IPS DF 6.9 (cell line): ENCODE data around the gene RAB21.
"Not testable (repeated sequence)": the region's sequence is repeated elsewhere in the genome, so short reads cannot be mapped to it uniquely, and the experiment has no call there.

Experiments
- DNase-seq: peaks from one replicate; pipeline ENCODE4 v3.0.0-alpha.2; 2013; ENCODE audit warnings: low read depth, low spot score
- H3K27ac ChIP-seq: one replicate; pipeline ENCODE4 v1.5.1; 2013; ENCODE audit warnings: low read length, control low read depth
- H3K27me3 ChIP-seq: 2 replicates; pipeline ENCODE4 v1.6.1; 2013; ENCODE audit warnings: mild to moderate bottlenecking, low read length; ENCODE audit not compliant: control insufficient read depth, insufficient read depth
- H3K36me3 ChIP-seq: 2 replicates; pipeline ENCODE4 v1.6.1; 2013; ENCODE audit warnings: low read length; ENCODE audit not compliant: control insufficient read depth, insufficient read depth
- H3K4me1 ChIP-seq: 2 replicates; pipeline ENCODE4 v1.6.1; 2013; ENCODE audit warnings: low read length; ENCODE audit not compliant: control insufficient read depth, insufficient read depth
- H3K4me3 ChIP-seq: 2 replicates; pipeline ENCODE4 v1.5.1; 2013; ENCODE audit warnings: mild to moderate bottlenecking, low read length
- H3K9me3 ChIP-seq: 2 replicates; pipeline ENCODE4 v1.6.1; 2013; ENCODE audit warnings: low read length, inconsistent platforms; ENCODE audit not compliant: control insufficient read depth, insufficient read depth
- WGBS: extraction: QIAGEN DNeasy Blood & Tissue Kit; methylation state at CpG from one replicate; pipeline ENCODE4 v1.1.7; 2013; ENCODE audit warnings: mixed read lengths, missing lambda C conversion rate; ENCODE audit not compliant: insufficient read length, insufficient coverage; 5-methylcytosine and 5-hydroxymethylcytosine counted together

RAB21 gene

GRCh38 chr12:71799106-71799505 is 44.4 kb downstream of the RAB21 start:
- H3K36me3 ChIP-seq: no peaks in the 10 kb centered on the region
- H3K9me3 ChIP-seq: no peaks in the 10 kb centered on the region
- H3K4me3 ChIP-seq: no peak overlapping the region
- no peaks in the 10 kb centered on the region for H3K27me3 ChIP-seq
- no peak for DNase-seq
- no peak overlapping the region for H3K27ac ChIP-seq
- H3K4me1 ChIP-seq: no peaks in the 10 kb centered on the region

- H3K4me3 ChIP-seq: no peak overlapping the region
- WGBS: no CpG with 5 or more reads among the region's 3 CpGs
- no peaks in the 10 kb centered on the region for H3K27me3 ChIP-seq
- no peak overlapping the region for H3K27ac ChIP-seq
- no peak for DNase-seq
- no peaks in the 10 kb centered on the region for H3K9me3 ChIP-seq
- no peaks in the 10 kb centered on the region for H3K36me3 ChIP-seq
- no peaks in the 10 kb centered on the region for H3K4me1 ChIP-seq
These were observed 45.5 kb downstream of the RAB21 start for GRCh38 chr12:71800177-71800576.

DNA sequence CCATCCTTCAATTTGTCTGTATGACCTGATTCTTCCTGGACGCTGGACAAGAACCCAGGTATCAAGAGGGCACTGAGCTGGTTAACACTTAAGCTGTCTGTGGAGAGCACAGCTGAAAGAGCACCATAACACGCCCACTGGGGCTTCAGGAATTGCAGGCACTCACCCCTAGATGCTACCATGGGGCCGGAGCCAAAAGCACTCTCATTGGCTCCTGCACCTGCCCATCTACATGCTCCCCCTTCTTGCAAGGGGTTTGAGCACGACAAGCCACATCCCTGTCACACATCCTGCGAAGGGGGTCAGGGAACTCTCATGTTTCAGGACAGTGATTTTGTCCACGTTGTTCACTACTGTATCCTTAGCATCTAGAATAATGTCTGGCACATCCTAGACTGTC is 49.8 kb downstream of the RAB21 start:
- no peaks in the 10 kb centered on the region for H3K4me1 ChIP-seq
- H3K4me3 ChIP-seq: no peak overlapping the region
- DNase-seq: peak; percentile 33
- no peaks in the 10 kb centered on the region for H3K9me3 ChIP-seq
- no CpG with 5 or more reads among the region's 6 CpGs for WGBS
- no peak overlapping the region for H3K27ac ChIP-seq
- H3K27me3 ChIP-seq: no peaks in the 10 kb centered on the region
- H3K36me3 ChIP-seq: no peaks in the 10 kb centered on the region

- Histone ChIP-seq H3K27me3 (no peaks in the 10 kb centered on the region), H3K9me3 (no peaks in the 10 kb centered on the region), H3K4me1 (no peaks in the 10 kb centered on the region; the same call in 1 of the 2 replicates), H3K36me3 (no peaks in the 10 kb centered on the region), H3K4me3 (no peak overlapping the region), H3K27ac (no peak overlapping the region)
- no CpG with 5 or more reads among the region's 3 CpGs for WGBS
- DNase-seq: no peak
These were observed 56.3 kb downstream of the RAB21 start for GRCh38 chr12:71810921-71811320.

DNA sequence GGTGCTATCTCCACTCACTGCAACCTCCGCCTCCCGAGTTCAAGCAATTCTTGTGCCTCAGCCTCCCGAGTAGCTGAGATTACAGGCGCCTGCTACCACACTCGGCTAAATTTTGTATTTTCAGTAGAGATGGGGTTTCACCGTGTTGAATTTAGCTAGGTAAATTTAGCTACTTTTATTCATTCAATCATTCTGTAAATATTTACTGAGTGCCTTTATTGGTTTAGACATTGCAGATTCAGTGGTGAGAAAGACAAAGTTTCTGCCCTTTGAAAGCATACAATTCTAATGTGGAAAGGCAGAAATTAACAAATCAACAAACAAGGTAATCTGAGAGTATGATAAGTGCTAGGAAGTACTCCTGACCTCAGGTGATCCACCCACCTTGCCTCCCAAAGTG is 60.6 kb downstream of the RAB21 start:
- WGBS: no CpG with 5 or more reads among the region's 6 CpGs
- not testable (repeated sequence) for H3K27ac ChIP-seq

DNA sequence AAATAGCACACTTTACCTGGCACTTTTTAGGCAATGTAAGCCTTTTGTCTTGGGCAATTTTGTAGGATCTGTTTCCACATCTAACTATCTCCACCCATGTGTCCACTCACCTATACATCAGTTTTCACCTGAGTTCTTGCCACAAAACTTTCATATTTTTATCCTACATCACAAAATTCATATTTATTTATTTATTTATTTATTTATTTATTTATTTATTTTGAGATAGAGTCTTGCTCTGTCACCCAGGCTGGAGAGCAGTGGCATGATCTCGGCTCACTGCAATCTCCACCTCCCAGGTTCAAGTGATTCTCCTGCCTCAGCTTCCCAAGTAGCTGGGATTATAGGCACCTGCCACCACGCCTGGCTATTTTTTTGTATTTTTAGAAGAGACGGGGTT is 67.4 kb downstream of the RAB21 start:
- WGBS: no CpG with 5 or more reads among the region's 3 CpGs
- H3K4me3 ChIP-seq, H3K9me3 ChIP-seq, H3K27ac ChIP-seq, H3K27me3 ChIP-seq, DNase-seq, H3K4me1 ChIP-seq, H3K36me3 ChIP-seq: not testable (repeated sequence)

More for the DNA sequence above, 60.6 kb downstream of the RAB21 start:
- not testable (repeated sequence) for H3K9me3 ChIP-seq, H3K27me3 ChIP-seq, H3K4me3 ChIP-seq, H3K36me3 ChIP-seq, DNase-seq, H3K4me1 ChIP-seq

DNA sequence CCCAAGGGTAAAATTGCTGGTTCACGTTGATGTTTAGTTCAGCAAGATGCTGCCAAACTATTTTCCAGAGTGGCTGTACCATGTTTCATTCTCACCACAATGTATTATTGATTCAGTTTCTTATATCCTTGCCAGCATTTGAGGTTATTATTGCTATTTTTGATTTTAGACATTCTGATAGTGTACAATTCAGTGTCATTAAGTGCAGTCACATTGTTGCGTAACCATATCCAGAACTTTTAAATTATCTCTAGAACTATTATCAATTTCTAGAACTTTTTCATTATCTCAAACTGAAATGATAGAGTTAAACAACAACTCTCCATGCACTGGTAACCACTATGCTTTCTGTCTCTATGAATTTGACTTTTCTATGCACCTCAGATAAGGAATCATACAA is 74.2 kb downstream of the RAB21 start:
- Histone ChIP-seq H3K9me3 (no peaks in the 10 kb centered on the region), H3K4me3 (no peak overlapping the region), H3K27me3 (no peaks in the 10 kb centered on the region), H3K4me1 (no peaks in the 10 kb centered on the region), H3K27ac (no peak overlapping the region), H3K36me3 (no peaks in the 10 kb centered on the region)
- WGBS: no CpG with 5 or more reads among the region's 2 CpGs
- DNase-seq: no peak

DNA sequence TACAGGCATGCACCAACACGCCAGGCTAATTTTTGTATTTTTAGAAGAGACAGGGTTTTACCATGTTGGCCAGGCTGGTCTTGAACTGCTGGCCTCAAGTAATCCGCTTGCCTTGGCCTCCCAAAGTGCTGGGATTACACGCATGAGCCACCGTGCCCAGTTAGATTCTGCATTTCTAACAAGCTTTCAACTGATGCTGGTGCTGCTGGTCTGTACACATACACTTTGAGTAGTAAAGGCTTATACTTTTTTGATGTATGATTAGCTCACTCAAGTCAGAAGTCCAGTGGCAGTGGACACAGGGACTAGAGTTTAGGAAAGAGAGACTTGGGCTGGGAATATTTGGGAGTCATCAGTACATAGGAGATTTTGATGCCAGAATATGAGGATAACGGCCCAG is 82.7 kb downstream of the RAB21 start:
- WGBS: no CpG with 5 or more reads among the region's 5 CpGs
- Histone ChIP-seq H3K4me1 (no peaks in the 10 kb centered on the region), H3K27ac (no peak overlapping the region), H3K4me3 (no peak overlapping the region), H3K36me3 (no peaks in the 10 kb centered on the region), H3K27me3 (no peaks in the 10 kb centered on the region), H3K9me3 (no peaks in the 10 kb centered on the region)
- no peak for DNase-seq

- Histone ChIP-seq H3K9me3 (no peaks in the 10 kb centered on the region), H3K27ac (no peak overlapping the region), H3K27me3 (no peaks in the 10 kb centered on the region), H3K4me1 (no peaks in the 10 kb centered on the region), H3K4me3 (no peak overlapping the region), H3K36me3 (no peaks in the 10 kb centered on the region)
- no CpG with 5 or more reads among the region's 6 CpGs for WGBS
- no peak for DNase-seq
These were observed 83.6 kb downstream of the RAB21 start for GRCh38 chr12:71838231-71838630.

- no CpG with 5 or more reads among the region's 6 CpGs for WGBS
- H3K36me3 ChIP-seq: no peaks in the 10 kb centered on the region
- DNase-seq: no peak
- no peak overlapping the region for H3K27ac ChIP-seq
- no peak overlapping the region for H3K4me3 ChIP-seq
- H3K9me3 ChIP-seq: no peaks in the 10 kb centered on the region
- H3K27me3 ChIP-seq: no peaks in the 10 kb centered on the region
- no peaks in the 10 kb centered on the region for H3K4me1 ChIP-seq
These were observed 84.0 kb downstream of the RAB21 start for GRCh38 chr12:71838676-71839075.

DNA sequence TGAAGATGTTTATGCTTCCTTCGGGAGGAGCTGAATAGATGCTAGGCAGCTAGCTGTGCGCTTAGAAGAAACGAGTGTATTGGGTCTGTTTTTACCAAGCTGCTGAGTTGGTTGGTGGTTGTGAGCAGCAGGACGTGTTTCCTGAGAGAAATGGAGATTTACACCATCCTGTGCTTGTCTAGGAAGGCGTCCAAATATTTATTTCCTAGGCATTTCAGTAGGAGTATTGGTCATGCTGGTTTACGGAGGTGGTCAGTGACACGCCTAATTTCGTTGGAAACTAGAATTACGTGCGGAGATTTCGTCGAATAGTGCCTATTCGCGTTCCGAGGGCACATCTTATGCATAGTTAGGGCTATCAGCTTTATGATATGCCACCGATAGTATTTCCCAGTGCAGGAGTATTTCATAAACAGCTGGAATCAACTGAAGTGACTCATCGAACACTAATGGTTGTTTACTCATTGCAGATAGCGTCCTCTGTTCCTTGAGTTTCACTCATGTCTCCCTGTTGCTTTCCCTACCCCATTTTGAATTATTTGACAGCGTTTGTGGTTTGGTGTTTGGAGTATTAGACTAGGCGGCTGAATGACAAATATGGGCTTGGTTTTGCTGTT is 85.7 kb downstream of the RAB21 start:
- no peaks in the 10 kb centered on the region for H3K27me3 ChIP-seq
- no peaks in the 10 kb centered on the region for H3K4me1 ChIP-seq
- H3K4me3 ChIP-seq: peak overlapping the region; percentile 87; the same call in 1 of the 2 replicates
- WGBS: no CpG with 5 or more reads among the region's 20 CpGs
- DNase-seq: no peak
- no peaks in the 10 kb centered on the region for H3K9me3 ChIP-seq
- H3K27ac ChIP-seq: no peak overlapping the region
- H3K36me3 ChIP-seq: no peaks in the 10 kb centered on the region
